ENCODE measurements around the gene ALPK3.

DNA sequence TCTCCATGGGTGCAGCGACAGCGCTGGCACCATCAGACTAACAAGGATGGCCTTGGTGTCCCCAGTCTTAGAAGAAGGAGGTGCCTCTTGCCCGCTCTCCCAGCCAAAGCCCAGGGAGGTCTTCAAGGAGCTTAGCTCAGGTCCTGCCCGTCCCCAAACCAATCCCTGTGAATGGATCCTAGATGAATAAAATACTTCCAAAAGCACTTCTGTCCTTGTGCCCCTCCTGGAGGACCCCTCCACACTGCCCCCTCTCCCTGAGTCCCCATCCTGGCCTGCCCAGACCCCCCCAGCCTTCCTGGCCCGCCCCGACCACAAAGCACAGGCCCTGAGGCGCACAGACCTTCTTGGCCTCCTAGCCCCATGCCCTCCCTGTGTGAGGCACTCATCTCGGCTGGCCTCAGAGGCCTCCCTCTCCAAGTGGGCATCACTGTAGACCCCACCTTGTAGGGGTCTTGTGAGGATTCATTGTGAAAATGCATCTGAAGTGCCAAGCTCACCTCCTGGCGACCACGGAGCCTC lies 75.7 kb downstream of the ALPK3 start:
- TF ChIP-seq, protein P1, sequence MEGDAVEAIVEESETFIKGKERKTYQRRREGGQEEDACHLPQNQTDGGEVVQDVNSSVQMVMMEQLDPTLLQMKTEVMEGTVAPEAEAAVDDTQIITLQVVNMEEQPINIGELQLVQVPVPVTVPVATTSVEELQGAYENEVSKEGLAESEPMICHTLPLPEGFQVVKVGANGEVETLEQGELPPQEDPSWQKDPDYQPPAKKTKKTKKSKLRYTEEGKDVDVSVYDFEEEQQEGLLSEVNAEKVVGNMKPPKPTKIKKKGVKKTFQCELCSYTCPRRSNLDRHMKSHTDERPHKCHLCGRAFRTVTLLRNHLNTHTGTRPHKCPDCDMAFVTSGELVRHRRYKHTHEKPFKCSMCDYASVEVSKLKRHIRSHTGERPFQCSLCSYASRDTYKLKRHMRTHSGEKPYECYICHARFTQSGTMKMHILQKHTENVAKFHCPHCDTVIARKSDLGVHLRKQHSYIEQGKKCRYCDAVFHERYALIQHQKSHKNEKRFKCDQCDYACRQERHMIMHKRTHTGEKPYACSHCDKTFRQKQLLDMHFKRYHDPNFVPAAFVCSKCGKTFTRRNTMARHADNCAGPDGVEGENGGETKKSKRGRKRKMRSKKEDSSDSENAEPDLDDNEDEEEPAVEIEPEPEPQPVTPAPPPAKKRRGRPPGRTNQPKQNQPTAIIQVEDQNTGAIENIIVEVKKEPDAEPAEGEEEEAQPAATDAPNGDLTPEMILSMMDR (IDR thresholded peaks at IDR 0.05; ENCODE audit: low read depth, low read length) = no peak
- TF ChIP-seq EZH2phosphoT487 (IDR thresholded peaks at IDR 0.05; ENCODE audit: low read depth) = no peak
